ENCODE data around the gene OR5B21. TPM values are rescaled to one million over a fixed set of nuclear protein-coding genes. Genes with fewer than 3 reads are reported as not detected.

OR5B21 gene
- total and polyA plus RNA-seq, 7 donors, result 0.83 TPM; not detected in 6

- no peak for DNase-seq
- intact Hi-C loops (cut with DNase I), result no loop called here
- H3K4me3 ChIP-seq, result no peak overlapping the region
- H3K27me3 ChIP-seq, result no peaks in the 10 kb centered on the region
- no peak overlapping the region for H3K27ac ChIP-seq
- no peak for TF ChIP-seq POLR2A (IDR thresholded peaks at IDR 0.05)
- TF ChIP-seq POLR2AphosphoS5 (IDR thresholded peaks at IDR 0.05), result no peak
- no peak for TF ChIP-seq CTCF (IDR thresholded peaks at IDR 0.05)
- TF ChIP-seq EP300 (IDR thresholded peaks at IDR 0.05), result no peak
- peaks cover 0 to 3% (median 0%) of the 10 kb centered on the region in 4 donors for H3K4me1 ChIP-seq
- H3K36me3 ChIP-seq, result no peaks in the 10 kb centered on the region
- WGBS, 2 donors, result 64 to 91% methylated on average over 2 of the region's 2 CpGs
- H3K9me3 ChIP-seq, result no peaks in the 10 kb centered on the region
Observed at GRCh38 chr11:58490827-58491226, 17.1 kb downstream of the OR5B21 start.

GRCh38 chr11:58487170-58487569 lies 20.7 kb downstream of the OR5B21 start:
- H3K9me3 ChIP-seq, result no peaks in the 10 kb centered on the region
- H3K4me1 ChIP-seq, result no peaks in the 10 kb centered on the region
- no peak overlapping the region for H3K27ac ChIP-seq
- H3K4me3 ChIP-seq, result no peak overlapping the region
- H3K27me3 ChIP-seq, result no peaks in the 10 kb centered on the region
- DNase-seq, result no peak
- no peaks in the 10 kb centered on the region for H3K36me3 ChIP-seq
- intact Hi-C loops (cut with DNase I), result no loop called here
- TF ChIP-seq POLR2A (IDR thresholded peaks at IDR 0.05), result no peak
- no peak for TF ChIP-seq CTCF (IDR thresholded peaks at IDR 0.05)
- no peak for TF ChIP-seq POLR2AphosphoS5 (IDR thresholded peaks at IDR 0.05)
- no peak for TF ChIP-seq EP300 (IDR thresholded peaks at IDR 0.05)

- WGBS, 2 donors, result 95 to 96% methylated on average over 1 of the region's 1 CpG
- no peaks in the 10 kb centered on the region for H3K4me1 ChIP-seq
- intact Hi-C loops (cut with DNase I), result no loop called here
Observed at GRCh38 chr11:58485961-58486360, 21.9 kb downstream of the OR5B21 start.

GRCh38 chr11:58471892-58472291 lies 36.0 kb downstream of the OR5B21 start:
- no peaks in the 10 kb centered on the region for H3K4me1 ChIP-seq
- H3K36me3 ChIP-seq, result no peaks in the 10 kb centered on the region
- no peak overlapping the region for H3K4me3 ChIP-seq
- no peak for TF ChIP-seq CTCF (IDR thresholded peaks at IDR 0.05)
- TF ChIP-seq POLR2A (IDR thresholded peaks at IDR 0.05), result no peak
- TF ChIP-seq POLR2AphosphoS5 (IDR thresholded peaks at IDR 0.05), result no peak
- no peak for TF ChIP-seq EP300 (IDR thresholded peaks at IDR 0.05)
- intact Hi-C loops (cut with DNase I), result no loop called here
- H3K27me3 ChIP-seq, result no peaks in the 10 kb centered on the region
- no peak overlapping the region for H3K27ac ChIP-seq
- peaks cover 0 to 4% (median 3%) of the 10 kb centered on the region in 4 donors for H3K9me3 ChIP-seq
- DNase-seq, result no peak

More at GRCh38 chr11:58485961-58486360, 21.9 kb downstream of the OR5B21 start:
- no peak for DNase-seq
- H3K9me3 ChIP-seq, result no peaks in the 10 kb centered on the region
- H3K36me3 ChIP-seq, result no peaks in the 10 kb centered on the region
- no peaks in the 10 kb centered on the region for H3K27me3 ChIP-seq
- no peak overlapping the region for H3K4me3 ChIP-seq
- H3K27ac ChIP-seq, result no peak overlapping the region
- TF ChIP-seq POLR2AphosphoS5 (IDR thresholded peaks at IDR 0.05) (no peak), EP300 (IDR thresholded peaks at IDR 0.05) (no peak)

GRCh38 chr11:58466293-58466692 lies 41.6 kb downstream of the OR5B21 start:
- WGBS, 2 donors, result 83 to 92% methylated on average over 1 of the region's 1 CpG
- H3K27ac ChIP-seq, result no peak overlapping the region

More at GRCh38 chr11:58466293-58466692, 41.6 kb downstream of the OR5B21 start:
- intact Hi-C loops (cut with DNase I), result no loop called here
- Histone ChIP-seq H3K4me1 (no peaks in the 10 kb centered on the region), H3K27me3 (no peaks in the 10 kb centered on the region), H3K36me3 (no peaks in the 10 kb centered on the region), H3K9me3 (peaks cover 0 to 3% (median 0%) of the 10 kb centered on the region in 4 donors), H3K4me3 (no peak overlapping the region)
- no peak for TF ChIP-seq CTCF (IDR thresholded peaks at IDR 0.05)
- TF ChIP-seq EP300 (IDR thresholded peaks at IDR 0.05), result no peak
- TF ChIP-seq POLR2A (IDR thresholded peaks at IDR 0.05), result no peak
- TF ChIP-seq POLR2AphosphoS5 (IDR thresholded peaks at IDR 0.05), result no peak
- no peak for DNase-seq

All from sigmoid colon (tissue), 7 donors.